Ovary (tissue), 3 donors: ENCODE data around the gene SRGAP3.

ENCODE experiments used
- CTCF ChIP-seq, 3 donors: fragments of 450-650 bp in 2 of 3; fragments of 200-600 bp in 1 of 3; IDR thresholded peaks; one replicate each; pipeline versions ENCODE4 v1.5.1 to v1.8.0; 2016 to 2022; ENCODE audit warnings: antibody characterized with exemption in 3 of 3, mild to moderate bottlenecking in 1 of 3
- POLR2A ChIP-seq: fragments of 450-650 bp; IDR thresholded peaks from one replicate; pipeline ENCODE4 v1.6.1; 2017; ENCODE audit warnings: antibody characterized with exemption, mild to moderate bottlenecking, moderate library complexity
- donor health status: DM: no; HTN: no; CAD: no.

- TF ChIP-seq POLR2A (no peak), CTCF (IDR thresholded peaks at IDR 0.05) (no peak)
These were observed 189.7 kb downstream of the SRGAP3 start for GRCh38 chr3:9059489-9060400.
